Ammon's horn (tissue), 1 donor: Measurements from ENCODE around the gene NAT10.
"Not testable (repeated sequence)": the region's sequence is repeated elsewhere in the genome, so short reads cannot be mapped to it uniquely, and the experiment has no call there.

Experiments used
- DNase-seq: peaks from one replicate; pipeline ENCODE4 v3.0.0-alpha.2; 2016; ENCODE audit warnings: low spot score

The NAT10 gene

GRCh38 chr11:34105079-34105956 lies at the start of gene NAT10:
Gene NAT10 (plus strand): TSS chr11:34105629. CDS start chr11:34108226, 2,597 bp downstream.
- DNase-seq, result peak; percentile 98

GRCh38 chr11:34056672-34057071 lies 48.8 kb upstream of the NAT10 start:
- no peak for DNase-seq

GRCh38 chr11:34063061-34063795 lies 42.2 kb upstream of the NAT10 start:
- no peak for DNase-seq

- DNase-seq, result no peak
These were observed 41.1 kb upstream of the NAT10 start for GRCh38 chr11:34064291-34064690.

GRCh38 chr11:34065505-34066203 lies 39.8 kb upstream of the NAT10 start:
- DNase-seq, result no peak

GRCh38 chr11:34066766-34067165 lies 38.7 kb upstream of the NAT10 start:
- not testable (repeated sequence) for DNase-seq

- no peak for DNase-seq
These were observed 37.9 kb upstream of the NAT10 start for GRCh38 chr11:34067383-34068065.

GRCh38 chr11:34068111-34068510 lies 37.3 kb upstream of the NAT10 start:
- peak; percentile 15 for DNase-seq

- DNase-seq, result not testable (repeated sequence)
These were observed 34.1 kb upstream of the NAT10 start for GRCh38 chr11:34071306-34071705.

GRCh38 chr11:34072041-34072440 lies 33.4 kb upstream of the NAT10 start:
- no peak for DNase-seq

GRCh38 chr11:34072832-34073231 lies 32.6 kb upstream of the NAT10 start:
- DNase-seq, result no peak

- DNase-seq, result no peak
These were observed 31.0 kb upstream of the NAT10 start for GRCh38 chr11:34074391-34074790.

- DNase-seq, result no peak
These were observed 30.1 kb upstream of the NAT10 start for GRCh38 chr11:34075178-34075820.

GRCh38 chr11:34080609-34081008 lies 24.8 kb upstream of the NAT10 start:
- DNase-seq, result no peak

GRCh38 chr11:34084637-34085036 lies 20.8 kb upstream of the NAT10 start:
- no peak for DNase-seq

GRCh38 chr11:34086554-34087283 lies 18.7 kb upstream of the NAT10 start:
- no peak for DNase-seq

- no peak for DNase-seq
These were observed 13.6 kb upstream of the NAT10 start for GRCh38 chr11:34091825-34092224.

GRCh38 chr11:34094900-34095299 lies 10.5 kb upstream of the NAT10 start:
- not testable (repeated sequence) for DNase-seq

GRCh38 chr11:34098813-34099212 lies 6.6 kb upstream of the NAT10 start:
- no peak for DNase-seq

- DNase-seq, result no peak
These were observed 750 bp upstream of the NAT10 start for GRCh38 chr11:34104680-34105078.
